Effector CD8-positive, alpha-beta T cell (primary cell): ENCODE measurements around the gene RBM19.
"Not testable (repeated sequence)": the region's sequence is repeated elsewhere in the genome, so short reads cannot be mapped to it uniquely, and the experiment has no call there.

Experiments
- DNase-seq: peaks from one replicate; lab custom pipeline; 2025; lab: John Stamatoyannopoulos, UW

RBM19 gene

GRCh38 chr12:113831476-113831875 lies 134.6 kb downstream of the RBM19 start:
- no peak for DNase-seq

GRCh38 chr12:113831016-113831415 lies 135.1 kb downstream of the RBM19 start:
- no peak for DNase-seq

GRCh38 chr12:113829212-113829611 lies 136.9 kb downstream of the RBM19 start:
- no peak for DNase-seq

- DNase-seq: no peak
These were observed 138.5 kb downstream of the RBM19 start for GRCh38 chr12:113827539-113828114.

- DNase-seq: no peak
These were observed 139.2 kb downstream of the RBM19 start for GRCh38 chr12:113826805-113827538.

- DNase-seq: no peak
These were observed 140.4 kb downstream of the RBM19 start for GRCh38 chr12:113825705-113826104.

GRCh38 chr12:113823816-113824215 lies 142.3 kb downstream of the RBM19 start:
- no peak for DNase-seq

GRCh38 chr12:113823016-113823415 lies 143.1 kb downstream of the RBM19 start:
- no peak for DNase-seq

GRCh38 chr12:113820842-113821241 lies 145.3 kb downstream of the RBM19 start:
- DNase-seq: no peak

GRCh38 chr12:113820309-113820708 lies 145.8 kb downstream of the RBM19 start:
- DNase-seq: no peak

- DNase-seq: no peak
These were observed 146.6 kb downstream of the RBM19 start for GRCh38 chr12:113819495-113819894.

GRCh38 chr12:113818833-113819232 lies 147.3 kb downstream of the RBM19 start:
- no peak for DNase-seq

- no peak for DNase-seq
These were observed 147.8 kb downstream of the RBM19 start for GRCh38 chr12:113818283-113818682.

GRCh38 chr12:113816866-113817265 lies 149.3 kb downstream of the RBM19 start:
- DNase-seq: no peak

GRCh38 chr12:113815031-113815430 lies 151.1 kb downstream of the RBM19 start:
- no peak for DNase-seq

- no peak for DNase-seq
These were observed 152.9 kb downstream of the RBM19 start for GRCh38 chr12:113813229-113813541.

- DNase-seq: no peak
These were observed 153.5 kb downstream of the RBM19 start for GRCh38 chr12:113812411-113813228.

- not testable (repeated sequence) for DNase-seq
These were observed 156.5 kb downstream of the RBM19 start for GRCh38 chr12:113809462-113810220.

- DNase-seq: no peak
These were observed 157.8 kb downstream of the RBM19 start for GRCh38 chr12:113808095-113808951.

- DNase-seq: no peak
These were observed 160.5 kb downstream of the RBM19 start for GRCh38 chr12:113805673-113806072.

- no peak for DNase-seq
These were observed 161.0 kb downstream of the RBM19 start for GRCh38 chr12:113804961-113805600.
